ENCODE measurements around the gene ANO7. TPM values are rescaled to one million over a fixed set of nuclear protein-coding genes. Genes with fewer than 3 reads are reported as not detected.

Gene ANO7
- total and polyA plus RNA-seq, 2 experiments from 2014 or later, result 2.8 to 3.4 TPM

DNA sequence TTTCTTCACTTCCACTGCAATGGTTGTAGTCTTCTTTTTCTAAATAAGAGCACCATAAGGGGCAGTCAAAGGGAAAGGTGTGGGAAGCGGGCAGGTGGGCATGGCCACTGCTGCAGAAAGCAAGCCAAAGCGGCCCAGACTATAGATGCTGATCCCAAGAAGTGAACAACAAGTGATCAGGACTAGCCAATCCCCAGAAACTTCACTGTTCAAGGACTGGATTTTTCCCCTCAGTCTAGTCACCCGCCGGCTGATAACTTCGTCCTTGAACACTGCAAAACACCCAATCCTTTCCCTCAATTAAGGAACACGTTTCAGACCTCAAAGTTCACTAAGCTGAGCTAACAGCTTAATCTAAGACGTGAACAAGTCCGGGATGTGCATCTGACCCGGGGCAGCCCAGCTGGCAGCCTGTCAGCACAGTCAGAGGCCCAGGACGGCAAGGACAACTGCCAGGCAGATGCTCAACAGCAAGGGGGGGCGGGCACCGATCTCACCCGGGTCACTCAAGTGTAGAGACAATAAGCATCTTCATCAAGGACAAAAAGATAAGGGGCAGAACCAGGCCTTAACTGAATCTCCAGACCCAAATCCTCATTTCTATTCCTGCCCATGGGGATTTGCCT lies 67.2 kb downstream of the ANO7 start:
- TF ChIP-seq, protein P1, sequence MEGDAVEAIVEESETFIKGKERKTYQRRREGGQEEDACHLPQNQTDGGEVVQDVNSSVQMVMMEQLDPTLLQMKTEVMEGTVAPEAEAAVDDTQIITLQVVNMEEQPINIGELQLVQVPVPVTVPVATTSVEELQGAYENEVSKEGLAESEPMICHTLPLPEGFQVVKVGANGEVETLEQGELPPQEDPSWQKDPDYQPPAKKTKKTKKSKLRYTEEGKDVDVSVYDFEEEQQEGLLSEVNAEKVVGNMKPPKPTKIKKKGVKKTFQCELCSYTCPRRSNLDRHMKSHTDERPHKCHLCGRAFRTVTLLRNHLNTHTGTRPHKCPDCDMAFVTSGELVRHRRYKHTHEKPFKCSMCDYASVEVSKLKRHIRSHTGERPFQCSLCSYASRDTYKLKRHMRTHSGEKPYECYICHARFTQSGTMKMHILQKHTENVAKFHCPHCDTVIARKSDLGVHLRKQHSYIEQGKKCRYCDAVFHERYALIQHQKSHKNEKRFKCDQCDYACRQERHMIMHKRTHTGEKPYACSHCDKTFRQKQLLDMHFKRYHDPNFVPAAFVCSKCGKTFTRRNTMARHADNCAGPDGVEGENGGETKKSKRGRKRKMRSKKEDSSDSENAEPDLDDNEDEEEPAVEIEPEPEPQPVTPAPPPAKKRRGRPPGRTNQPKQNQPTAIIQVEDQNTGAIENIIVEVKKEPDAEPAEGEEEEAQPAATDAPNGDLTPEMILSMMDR (IDR thresholded peaks at IDR 0.05; ENCODE audit: low read depth, low read length), result no peak
- Histone ChIP-seq H3K27ac (no peak overlapping the region), H3K4me1 (ENCODE audit: low read depth) (no peaks in the 10 kb centered on the region), H3K4me3 (no peak overlapping the region), H3K36me3 (peaks cover 77% of the 10 kb centered on the region), H3K27me3 (no peaks in the 10 kb centered on the region), H3K9me3 (ENCODE audit: low read depth) (no peaks in the 10 kb centered on the region)
- no peak for DNase-seq (ENCODE audit: low read depth in 1 of 2, low spot score in 1 of 2)

DNA sequence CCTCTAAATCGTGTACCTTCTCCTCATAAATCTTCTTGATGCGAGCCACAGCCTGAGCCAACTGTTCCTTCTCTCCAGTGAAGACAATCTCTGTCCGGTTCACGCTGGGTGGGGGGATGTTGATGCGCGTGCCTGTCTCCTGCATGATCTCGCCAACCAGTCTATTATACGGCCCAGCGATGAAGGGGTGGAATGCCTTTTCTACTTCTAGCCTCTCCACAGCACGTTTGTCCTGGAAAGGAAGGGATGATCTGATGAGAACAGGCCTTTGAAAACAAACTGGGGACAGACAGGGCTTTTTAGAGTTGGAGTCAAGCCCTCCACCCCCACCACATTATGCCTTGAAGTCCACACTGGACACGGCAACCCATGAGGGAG lies 67.7 kb downstream of the ANO7 start:
- Histone ChIP-seq H3K4me1 (ENCODE audit: low read depth) (no peaks in the 10 kb centered on the region), H3K9me3 (ENCODE audit: low read depth) (no peaks in the 10 kb centered on the region), H3K36me3 (peaks cover 77% of the 10 kb centered on the region), H3K4me3 (no peak overlapping the region), H3K27me3 (no peaks in the 10 kb centered on the region), H3K27ac (no peak overlapping the region)
- DNase-seq (ENCODE audit: low read depth in 1 of 2, low spot score in 1 of 2), result no peak
- TF ChIP-seq, protein P1 (IDR thresholded peaks at IDR 0.05; ENCODE audit: low read depth, low read length), result no peak

DNA sequence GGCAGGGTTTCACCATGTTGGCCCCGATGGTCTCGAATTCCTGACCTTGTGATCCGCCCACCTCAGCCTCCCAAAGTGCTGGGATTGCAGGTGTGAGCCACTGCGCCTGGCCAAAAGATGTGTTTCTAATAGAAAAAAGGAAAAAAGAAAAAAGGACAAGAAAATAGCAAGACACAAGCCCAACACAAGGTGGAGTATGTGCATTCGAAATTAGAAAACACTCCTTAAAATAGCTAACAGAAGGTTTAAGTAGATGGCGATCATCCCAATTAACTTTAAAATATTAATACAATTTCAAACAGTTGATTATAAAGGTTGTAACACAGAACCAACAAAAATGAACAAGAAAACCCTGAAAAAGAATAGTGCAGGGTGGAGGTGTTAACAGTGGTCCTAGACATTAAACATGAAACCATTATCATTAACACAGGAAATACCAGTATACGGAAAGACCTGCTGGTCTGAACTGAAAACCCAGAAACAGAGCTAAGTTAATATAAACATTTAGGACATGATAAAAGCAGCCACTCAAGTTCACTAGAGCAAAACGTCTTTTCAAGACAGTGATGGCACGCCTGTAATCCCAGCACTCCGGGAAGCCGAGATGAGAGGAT lies 69.0 kb downstream of the ANO7 start:
- Histone ChIP-seq H3K4me3 (no peak overlapping the region), H3K9me3 (ENCODE audit: low read depth) (no peaks in the 10 kb centered on the region), H3K27ac (no peak overlapping the region), H3K27me3 (no peaks in the 10 kb centered on the region), H3K36me3 (peaks cover 76% of the 10 kb centered on the region), H3K4me1 (ENCODE audit: low read depth) (no peaks in the 10 kb centered on the region)
- no peak for DNase-seq (ENCODE audit: low read depth in 1 of 2, low spot score in 1 of 2)
- TF ChIP-seq, protein P1 (IDR thresholded peaks at IDR 0.05; ENCODE audit: low read depth, low read length), result peak; percentile 19

DNA sequence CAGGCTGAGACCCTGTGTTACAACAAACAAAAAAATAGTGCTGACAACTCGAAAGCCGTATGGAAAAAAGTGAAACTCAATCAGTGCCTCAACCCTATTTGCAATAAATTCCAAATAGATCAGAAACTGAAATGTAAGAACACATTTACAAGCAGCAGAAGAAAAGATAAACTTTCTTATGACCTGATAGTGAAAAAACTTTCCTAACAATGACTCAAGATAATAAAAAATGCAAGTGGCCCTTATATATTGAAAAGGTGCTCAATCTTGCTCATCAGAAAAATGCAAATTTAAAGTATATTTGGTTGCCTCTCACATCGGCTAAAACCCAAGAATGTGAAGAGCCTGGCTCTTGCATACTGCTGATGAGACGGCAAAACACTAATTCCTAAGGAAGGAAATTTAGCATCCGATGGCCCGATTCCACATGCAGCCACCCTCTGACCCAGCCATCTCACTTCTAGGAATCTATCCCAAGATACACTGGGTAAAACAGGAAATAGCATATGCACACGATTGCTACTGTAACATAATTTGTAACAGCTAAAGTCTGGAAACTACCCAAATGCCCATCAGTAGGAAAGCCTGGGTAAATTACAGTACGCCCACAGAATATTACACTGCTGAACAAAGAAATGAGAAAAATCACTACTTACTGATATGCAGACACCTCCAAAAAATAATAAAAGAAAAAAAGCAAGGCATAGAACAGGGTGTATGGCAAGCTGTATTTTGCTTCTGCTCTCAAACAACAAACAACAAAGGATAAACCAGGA lies 70.2 kb downstream of the ANO7 start:
- Histone ChIP-seq H3K27me3 (no peaks in the 10 kb centered on the region), H3K36me3 (peaks cover 76% of the 10 kb centered on the region), H3K4me1 (ENCODE audit: low read depth) (no peaks in the 10 kb centered on the region), H3K4me3 (no peak overlapping the region), H3K9me3 (ENCODE audit: low read depth) (no peaks in the 10 kb centered on the region), H3K27ac (no peak overlapping the region)
- TF ChIP-seq, protein P1 (IDR thresholded peaks at IDR 0.05; ENCODE audit: low read depth, low read length), result no peak
- DNase-seq (ENCODE audit: low read depth in 1 of 2, low spot score in 1 of 2), result no peak

DNA sequence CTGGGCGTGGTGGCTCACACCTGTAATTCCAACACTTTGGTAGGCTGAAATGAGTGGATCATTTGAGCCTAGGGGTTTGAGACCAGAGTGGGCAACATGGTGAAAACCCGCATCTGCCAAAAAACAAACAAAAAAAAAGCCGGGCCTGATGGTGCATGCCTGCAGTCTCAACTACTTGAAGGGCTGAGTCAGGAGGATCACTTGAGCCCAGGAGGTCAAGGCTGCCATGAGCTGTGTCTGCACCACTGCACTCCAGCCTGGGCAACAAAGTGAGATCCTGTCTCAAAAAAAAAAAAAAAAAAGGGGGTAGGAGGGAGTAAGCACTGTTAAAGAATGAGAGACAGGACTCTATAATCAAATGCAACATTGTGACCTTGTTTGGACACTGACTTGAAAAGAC lies 72.4 kb downstream of the ANO7 start:
- TF ChIP-seq, protein P1 (IDR thresholded peaks at IDR 0.05; ENCODE audit: low read depth, low read length), result no peak
- no peaks in the 10 kb centered on the region for H3K4me1 ChIP-seq (ENCODE audit: low read depth)
- H3K27ac ChIP-seq, result no peak overlapping the region
- H3K27me3 ChIP-seq, result no peaks in the 10 kb centered on the region
- peaks cover 75% of the 10 kb centered on the region for H3K36me3 ChIP-seq
- H3K4me3 ChIP-seq, result no peak overlapping the region
- no peak for DNase-seq (ENCODE audit: low read depth in 1 of 2, low spot score in 1 of 2)
- no peaks in the 10 kb centered on the region for H3K9me3 ChIP-seq (ENCODE audit: low read depth)

All from cardiac muscle cell (in vitro differentiated cells and primary cell).